ENCODE measurements around the gene ARHGAP6.
"Not testable (repeated sequence)": the region's sequence is repeated elsewhere in the genome, so short reads cannot be mapped to it uniquely, and the experiment has no call there.

Gene ARHGAP6

DNA sequence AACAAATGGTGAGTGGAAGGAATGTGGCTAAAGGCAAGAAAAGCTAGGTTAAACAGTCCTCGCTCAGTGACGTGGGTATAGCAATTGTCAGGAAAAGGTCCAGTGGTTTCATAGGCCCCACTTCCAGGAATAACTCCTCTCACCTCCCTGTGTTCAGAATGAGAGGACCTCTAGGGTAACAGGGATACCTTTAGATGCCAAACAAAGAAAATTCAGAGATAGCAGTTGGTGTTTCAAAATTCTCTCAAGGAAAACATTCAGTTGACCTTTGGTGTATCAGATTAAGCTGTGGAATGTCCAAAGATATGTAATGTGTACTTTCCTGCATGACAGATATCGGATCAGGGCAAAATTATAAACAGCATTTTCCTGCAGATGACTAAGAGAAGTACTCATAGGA is 155.9 kb downstream of the ARHGAP6 start:
- H3K4me3 ChIP-seq (ENCODE audit: low read depth, low read length) = no peak overlapping the region
- DNase-seq (ENCODE audit: low read depth, low spot score) = no peak
- CTCF ChIA-PET = interaction anchor here (0.8 kb wide), 1 partner anchor 128 kb away, joined by 3 read pairs; no protein-coding TSS in a partner anchor
- TF ChIP-seq, protein P1, sequence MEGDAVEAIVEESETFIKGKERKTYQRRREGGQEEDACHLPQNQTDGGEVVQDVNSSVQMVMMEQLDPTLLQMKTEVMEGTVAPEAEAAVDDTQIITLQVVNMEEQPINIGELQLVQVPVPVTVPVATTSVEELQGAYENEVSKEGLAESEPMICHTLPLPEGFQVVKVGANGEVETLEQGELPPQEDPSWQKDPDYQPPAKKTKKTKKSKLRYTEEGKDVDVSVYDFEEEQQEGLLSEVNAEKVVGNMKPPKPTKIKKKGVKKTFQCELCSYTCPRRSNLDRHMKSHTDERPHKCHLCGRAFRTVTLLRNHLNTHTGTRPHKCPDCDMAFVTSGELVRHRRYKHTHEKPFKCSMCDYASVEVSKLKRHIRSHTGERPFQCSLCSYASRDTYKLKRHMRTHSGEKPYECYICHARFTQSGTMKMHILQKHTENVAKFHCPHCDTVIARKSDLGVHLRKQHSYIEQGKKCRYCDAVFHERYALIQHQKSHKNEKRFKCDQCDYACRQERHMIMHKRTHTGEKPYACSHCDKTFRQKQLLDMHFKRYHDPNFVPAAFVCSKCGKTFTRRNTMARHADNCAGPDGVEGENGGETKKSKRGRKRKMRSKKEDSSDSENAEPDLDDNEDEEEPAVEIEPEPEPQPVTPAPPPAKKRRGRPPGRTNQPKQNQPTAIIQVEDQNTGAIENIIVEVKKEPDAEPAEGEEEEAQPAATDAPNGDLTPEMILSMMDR (IDR thresholded peaks at IDR 0.05; ENCODE audit: insufficient read depth, low read length, missing control alignments) = no peak
- POLR2A ChIA-PET = no interaction called here

DNA sequence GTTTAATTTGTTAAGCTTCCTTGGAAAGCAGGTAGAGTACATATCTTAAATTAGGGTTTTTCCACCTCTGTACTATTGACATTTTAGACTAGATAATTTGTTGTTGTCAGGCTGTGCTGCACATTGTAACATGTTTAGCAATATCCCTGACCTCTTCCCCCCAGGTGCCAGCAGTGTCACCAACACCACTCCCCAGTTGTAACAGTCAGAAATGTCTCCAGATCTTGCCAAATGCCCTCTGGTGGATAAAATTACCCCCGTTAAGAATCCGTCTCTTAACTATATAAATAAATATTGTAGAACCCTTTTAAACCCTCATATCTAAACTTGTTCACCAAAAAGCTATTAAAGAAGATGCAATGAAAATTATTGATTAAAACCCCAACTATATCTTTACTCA is 161.5 kb downstream of the ARHGAP6 start:
- TF ChIP-seq, protein P1 (IDR thresholded peaks at IDR 0.05; ENCODE audit: insufficient read depth, low read length, missing control alignments) = no peak
- CTCF ChIA-PET = no interaction called here
- DNase-seq (ENCODE audit: low read depth, low spot score) = no peak
- POLR2A ChIA-PET = no interaction called here
- H3K4me3 ChIP-seq (ENCODE audit: low read depth, low read length) = no peak overlapping the region

DNA sequence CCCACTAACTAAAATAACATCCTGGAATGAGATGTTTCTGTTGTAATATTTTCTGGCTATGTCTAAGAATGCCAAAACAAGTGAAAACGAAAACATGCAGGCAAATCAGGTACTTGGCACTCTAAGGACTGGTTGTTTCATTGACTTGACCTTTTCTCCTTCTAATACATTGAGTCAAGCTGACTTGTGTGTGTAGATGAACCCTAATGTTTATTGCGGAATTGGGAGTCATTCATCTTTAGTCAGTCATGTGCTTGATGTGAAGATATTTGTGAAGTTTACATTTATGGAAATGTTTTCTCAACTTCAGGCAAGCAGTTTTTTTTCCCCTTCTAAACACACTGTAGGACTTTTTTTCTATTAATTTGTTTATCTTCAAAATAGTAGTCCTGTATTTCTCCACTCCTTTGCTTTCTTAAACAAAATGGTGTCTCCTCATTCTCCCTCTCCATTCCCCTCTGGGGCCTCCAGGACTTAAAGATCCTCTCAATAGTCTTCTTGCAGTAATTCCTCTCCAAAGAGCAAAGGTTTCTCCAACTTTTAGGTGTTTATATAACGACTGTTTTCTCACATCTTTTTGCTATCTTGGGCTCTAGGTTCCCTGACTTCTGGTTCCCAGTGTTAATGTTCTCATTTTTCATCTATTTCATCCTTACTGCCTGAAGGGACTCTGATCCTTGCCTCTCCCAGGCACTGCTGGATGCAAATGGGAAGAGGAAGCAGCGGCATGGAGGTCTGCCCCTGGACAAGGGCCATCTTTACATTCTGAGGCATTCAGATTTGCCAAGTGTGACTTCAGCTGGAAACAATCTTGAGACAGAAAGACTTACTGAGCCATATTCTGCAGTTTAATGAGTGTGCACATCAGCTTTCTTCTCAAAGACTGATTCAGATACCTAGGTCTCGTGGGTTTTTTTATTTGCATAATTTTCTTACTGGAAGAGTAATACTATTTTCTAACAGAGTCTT is 166.4 kb downstream of the ARHGAP6 start:
- TF ChIP-seq, protein P1 (IDR thresholded peaks at IDR 0.05; ENCODE audit: insufficient read depth, low read length, missing control alignments) = no peak
- H3K4me3 ChIP-seq (ENCODE audit: low read depth, low read length) = no peak overlapping the region
- peak; percentile 36 for DNase-seq (ENCODE audit: low read depth, low spot score)
- POLR2A ChIA-PET = interaction anchor here (0.6 kb wide), 1 partner anchor 70 kb away, joined by 3 read pairs; no protein-coding TSS in a partner anchor
- CTCF ChIA-PET = no interaction called here

GRCh38 chrX:11491375-11491774 is 174.3 kb downstream of the ARHGAP6 start:
- H3K4me3 ChIP-seq (ENCODE audit: low read depth, low read length); POLR2A ChIA-PET; CTCF ChIA-PET; DNase-seq (ENCODE audit: low read depth, low spot score): not testable (repeated sequence)

DNA sequence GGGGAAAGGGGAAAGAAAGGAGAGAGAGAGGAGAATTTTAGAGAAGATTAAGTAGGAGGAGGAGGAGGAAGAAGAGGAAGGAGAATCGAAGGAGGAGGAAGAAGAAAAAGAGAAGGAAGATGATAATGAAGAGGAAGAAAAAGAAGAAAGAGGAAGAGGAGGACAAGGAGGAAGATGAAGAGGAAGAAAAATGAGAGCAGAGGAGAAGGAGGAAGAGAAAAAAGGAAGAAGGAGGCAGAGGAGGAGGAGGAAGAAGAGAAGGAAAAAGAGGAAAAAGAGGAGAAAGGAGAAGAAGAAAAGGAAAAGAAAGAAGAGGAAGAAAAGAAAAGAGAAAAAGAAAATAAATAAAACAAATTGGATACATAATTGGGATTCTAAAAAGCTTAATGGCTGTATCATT is 181.4 kb downstream of the ARHGAP6 start:
- no peak for DNase-seq (ENCODE audit: low read depth, low spot score)
- POLR2A ChIA-PET = no interaction called here
- CTCF ChIA-PET = no interaction called here
- TF ChIP-seq, protein P1 (IDR thresholded peaks at IDR 0.05; ENCODE audit: insufficient read depth, low read length, missing control alignments) = no peak
- no peak overlapping the region for H3K4me3 ChIP-seq (ENCODE audit: low read depth, low read length)

DNA sequence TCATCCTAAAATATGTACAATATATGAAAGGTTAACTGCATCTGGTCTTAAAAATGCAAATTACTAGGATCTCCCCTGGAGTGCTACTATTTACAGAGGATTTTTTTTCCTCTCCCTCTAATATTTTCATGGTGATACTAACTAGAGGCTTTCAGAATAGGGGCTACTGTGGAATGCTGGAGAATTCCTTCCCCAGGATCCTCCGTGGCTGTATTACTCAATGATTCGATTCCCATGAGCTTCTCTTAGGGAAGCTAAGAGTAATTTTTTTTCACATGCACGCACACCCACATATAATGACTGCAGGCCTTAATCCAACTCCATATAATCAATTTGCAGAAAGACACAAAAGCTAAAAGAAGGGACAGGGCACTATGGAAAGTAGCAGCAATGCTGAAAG is 184.7 kb downstream of the ARHGAP6 start:
- ChIA-PET CTCF (no interaction called here), POLR2A (no interaction called here)
- no peak for DNase-seq (ENCODE audit: low read depth, low spot score)
- TF ChIP-seq, protein P1 (IDR thresholded peaks at IDR 0.05; ENCODE audit: insufficient read depth, low read length, missing control alignments) = no peak
- H3K4me3 ChIP-seq (ENCODE audit: low read depth, low read length) = no peak overlapping the region

GRCh38 chrX:11480626-11481025 is 185.1 kb downstream of the ARHGAP6 start:
- ChIA-PET POLR2A (no interaction called here), CTCF (no interaction called here)

More at GRCh38 chrX:11480626-11481025, 185.1 kb downstream of the ARHGAP6 start:
- no peak overlapping the region for H3K4me3 ChIP-seq (ENCODE audit: low read depth, low read length)
- TF ChIP-seq, protein P1 (IDR thresholded peaks at IDR 0.05; ENCODE audit: insufficient read depth, low read length, missing control alignments) = no peak
- no peak for DNase-seq (ENCODE audit: low read depth, low spot score)
